Measurements from ENCODE around the gene GGT7. TPM values are rescaled to one million over a fixed set of nuclear protein-coding genes. Genes with fewer than 3 reads are reported as not detected.
A peak's percentile ranks its signal among the peaks of the same experiment; 100 is the strongest.
"Not testable (repeated sequence)": the region's sequence is repeated elsewhere in the genome, so short reads cannot be mapped to it uniquely, and the experiment has no call there.

GGT7 gene
- total RNA-seq: 27.0 TPM

GRCh38 chr20:34872622-34873224 lies at the start of gene GGT7:
Gene GGT7, minus strand, starts transcription at chr20:34872856. Its CDS starts 41 bp downstream, at chr20:34872815.
- DNase-seq (ENCODE audit: low spot score) (peak; percentile 89), ATAC-seq (peak; percentile 70)
- intact Hi-C loops (cut with DNase I): loop anchor here (5.0 to 10.0 kb wide), 2 partner anchors 80 to 222 kb away; partner anchors contain the start of gene TRPC4AP

- DNase-seq (ENCODE audit: low spot score) (no peak), ATAC-seq (no peak)
- intact Hi-C loops (cut with DNase I): no loop called here
Measured at GRCh38 chr20:34921436-34921835, 48.8 kb upstream of the GGT7 start.

- no peak for ATAC-seq
- no peak for DNase-seq (ENCODE audit: low spot score)
- intact Hi-C loops (cut with DNase I): no loop called here
Measured at GRCh38 chr20:34920055-34920454, 47.4 kb upstream of the GGT7 start.

- intact Hi-C loops (cut with DNase I): no loop called here
- DNase-seq (ENCODE audit: low spot score) (no peak), ATAC-seq (no peak)
Measured at GRCh38 chr20:34916774-34917354, 44.2 kb upstream of the GGT7 start.

GRCh38 chr20:34915749-34916455 lies 43.2 kb upstream of the GGT7 start:
- ATAC-seq: no peak
- no peak for DNase-seq (ENCODE audit: low spot score)
- intact Hi-C loops (cut with DNase I): no loop called here

- DNase-seq (ENCODE audit: low spot score) (no peak), ATAC-seq (no peak)
- intact Hi-C loops (cut with DNase I): no loop called here
Measured at GRCh38 chr20:34915131-34915530, 42.5 kb upstream of the GGT7 start.

GRCh38 chr20:34907616-34908469 lies 35.2 kb upstream of the GGT7 start:
- DNase-seq (ENCODE audit: low spot score) (no peak), ATAC-seq (peak; percentile 77)
- intact Hi-C loops (cut with DNase I): no loop called here

- intact Hi-C loops (cut with DNase I): no loop called here
- peak; percentile 88 for ATAC-seq
- no peak for DNase-seq (ENCODE audit: low spot score)
Measured at GRCh38 chr20:34904202-34904621, 31.6 kb upstream of the GGT7 start.

- DNase-seq (ENCODE audit: low spot score); ATAC-seq; intact Hi-C loops (cut with DNase I): not testable (repeated sequence)
Measured at GRCh38 chr20:34898731-34899130, 26.1 kb upstream of the GGT7 start.

GRCh38 chr20:34898129-34898528 lies 25.5 kb upstream of the GGT7 start:
- DNase-seq (ENCODE audit: low spot score); ATAC-seq; intact Hi-C loops (cut with DNase I): not testable (repeated sequence)

GRCh38 chr20:34896086-34896621 lies 23.5 kb upstream of the GGT7 start:
- DNase-seq (ENCODE audit: low spot score) (no peak), ATAC-seq (no peak)
- intact Hi-C loops (cut with DNase I): no loop called here

- intact Hi-C loops (cut with DNase I): no loop called here
- no peak for ATAC-seq
- DNase-seq (ENCODE audit: low spot score): no peak
Measured at GRCh38 chr20:34895465-34895864, 22.8 kb upstream of the GGT7 start.

- DNase-seq (ENCODE audit: low spot score) (no peak), ATAC-seq (no peak)
- intact Hi-C loops (cut with DNase I): no loop called here
Measured at GRCh38 chr20:34894723-34895122, 22.1 kb upstream of the GGT7 start.

- DNase-seq (ENCODE audit: low spot score): no peak
- no peak for ATAC-seq
- intact Hi-C loops (cut with DNase I): no loop called here
Measured at GRCh38 chr20:34892671-34893070, 20.0 kb upstream of the GGT7 start.

- ATAC-seq: no peak
- DNase-seq (ENCODE audit: low spot score): no peak
- intact Hi-C loops (cut with DNase I): no loop called here
Measured at GRCh38 chr20:34891166-34892062, 18.8 kb upstream of the GGT7 start.

GRCh38 chr20:34888468-34888867 lies 15.8 kb upstream of the GGT7 start:
- no peak for DNase-seq (ENCODE audit: low spot score)
- ATAC-seq: no peak
- intact Hi-C loops (cut with DNase I): no loop called here

- intact Hi-C loops (cut with DNase I): no loop called here
- DNase-seq (ENCODE audit: low spot score) (no peak), ATAC-seq (no peak)
Measured at GRCh38 chr20:34887023-34887422, 14.4 kb upstream of the GGT7 start.

- intact Hi-C loops (cut with DNase I): no loop called here
- ATAC-seq (no peak), DNase-seq (ENCODE audit: low spot score) (no peak)
Measured at GRCh38 chr20:34886122-34886521, 13.5 kb upstream of the GGT7 start.

Measured in sciatic nerve (tissue), 2 donors.